HTR-8/SVneo (cell line): ENCODE results near the gene ACY1.
"Not testable (repeated sequence)": the region's sequence is repeated elsewhere in the genome, so short reads cannot be mapped to it uniquely, and the experiment has no call there.

Source experiments
- DNase-seq: peaks from one replicate; pipeline ENCODE4 v3.0.0; 2011; ENCODE audit warnings: low spot score, mixed read lengths; ENCODE audit not compliant: insufficient read length
- FAIRE-seq: peaks from 2 replicates; lab custom pipeline; 2011; peaks lifted over from hg19 to GRCh38; lab: Jason Lieb, UNC

Gene ACY1

GRCh38 chr3:51977446-51978142, 5.7 kb upstream of the ACY1 start:
- FAIRE-seq: no peak
- DNase-seq: no peak

DNA sequence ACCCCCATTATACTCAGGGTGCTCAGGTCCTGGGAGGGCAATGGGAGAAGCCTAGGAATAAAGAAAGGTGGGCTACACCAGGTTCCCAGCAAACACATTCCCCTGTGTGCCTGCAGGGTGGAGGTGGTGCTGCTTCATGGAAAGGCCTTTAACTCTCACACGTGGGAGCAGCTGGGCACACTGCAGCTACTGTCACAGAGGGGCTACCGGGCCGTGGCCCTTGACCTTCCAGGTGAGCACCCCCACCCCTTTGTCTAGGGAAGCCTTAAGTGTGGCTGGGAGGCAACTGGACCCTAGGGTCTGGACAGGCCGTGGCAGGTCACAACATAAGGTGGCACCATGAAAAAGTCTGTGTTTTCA, 5.2 kb upstream of the ACY1 start:
- DNase-seq (no peak), FAIRE-seq (no peak)

DNA sequence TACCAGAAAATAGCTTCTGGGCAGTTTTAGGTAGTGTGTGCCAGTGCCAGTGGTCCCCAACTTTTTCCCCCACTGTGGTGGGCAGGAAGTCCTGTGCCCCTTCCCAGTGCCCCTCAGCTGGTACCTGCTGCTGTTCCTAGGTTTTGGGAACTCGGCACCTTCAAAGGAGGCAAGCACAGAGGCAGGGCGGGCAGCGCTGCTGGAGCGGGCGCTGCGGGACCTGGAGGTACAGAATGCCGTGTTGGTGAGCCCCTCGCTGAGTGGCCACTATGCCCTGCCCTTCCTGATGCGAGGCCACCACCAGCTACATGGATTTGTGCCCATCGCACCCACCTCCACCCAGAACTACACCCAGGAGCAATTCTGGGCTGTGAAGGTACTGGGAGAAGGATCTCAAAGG, 3.1 kb upstream of the ACY1 start:
- FAIRE-seq: no peak
- no peak for DNase-seq

DNA sequence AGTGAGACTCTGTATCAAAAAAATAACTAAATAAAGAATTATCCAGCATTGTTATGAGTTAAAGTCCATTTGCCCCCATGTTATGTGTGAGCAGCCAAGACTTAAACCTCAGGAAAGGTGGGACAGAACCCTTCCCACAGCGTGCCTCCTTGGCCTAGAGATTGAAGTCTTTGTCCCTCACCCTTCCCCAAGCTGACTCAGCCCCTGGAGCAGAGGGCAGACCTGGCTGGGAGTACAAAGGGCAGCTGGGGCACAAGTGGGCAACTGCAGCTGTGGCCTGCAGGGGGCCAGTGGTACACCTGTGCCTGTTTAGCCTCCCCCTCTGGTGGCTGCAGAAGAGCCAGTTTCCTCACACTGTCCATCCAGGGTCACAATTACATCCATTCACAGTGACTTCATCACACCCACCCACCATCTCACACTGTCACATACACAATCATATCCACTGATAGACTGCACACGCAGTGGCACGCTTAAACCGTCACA, 940 bp upstream of the ACY1 start:
- DNase-seq (peak; percentile 75), FAIRE-seq (no peak)

DNA sequence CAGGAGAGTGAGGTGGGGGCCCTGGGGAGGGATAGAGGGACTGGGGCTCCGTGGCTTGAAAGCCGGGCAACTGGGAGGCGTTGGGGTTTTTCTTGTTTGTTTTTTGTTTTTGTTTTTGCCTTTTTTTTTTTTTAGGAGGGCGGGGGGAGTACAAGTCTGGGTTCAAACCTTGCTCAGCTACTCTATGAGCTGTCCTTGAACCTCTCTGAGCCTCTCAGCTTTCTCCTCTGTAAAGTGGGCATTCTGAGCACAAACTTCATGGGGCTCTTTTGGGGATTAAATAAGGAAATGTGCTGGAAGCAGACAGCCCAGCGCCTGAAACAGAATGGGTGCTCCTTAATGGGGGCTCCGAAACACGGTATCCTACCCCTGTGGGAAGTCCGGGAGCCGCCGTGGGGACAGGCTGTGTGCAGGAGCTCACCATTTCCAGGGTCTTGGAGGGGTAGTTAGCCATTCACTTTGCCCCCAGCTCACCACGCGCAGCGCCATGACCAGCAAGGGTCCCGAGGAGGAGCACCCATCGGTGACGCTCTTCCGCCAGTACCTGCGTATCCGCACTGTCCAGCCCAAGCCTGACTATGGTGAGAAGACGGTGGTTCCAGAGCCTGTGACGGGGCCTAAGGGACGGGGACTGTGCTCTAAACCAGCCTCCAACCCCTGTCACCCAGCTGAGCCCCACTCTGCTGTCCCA, 388 bp downstream of the ACY1 start:
- FAIRE-seq: no peak
- DNase-seq: no peak

GRCh38 chr3:51984269-51984647, 923 bp downstream of the ACY1 start:
- no peak for FAIRE-seq
- DNase-seq: no peak

DNA sequence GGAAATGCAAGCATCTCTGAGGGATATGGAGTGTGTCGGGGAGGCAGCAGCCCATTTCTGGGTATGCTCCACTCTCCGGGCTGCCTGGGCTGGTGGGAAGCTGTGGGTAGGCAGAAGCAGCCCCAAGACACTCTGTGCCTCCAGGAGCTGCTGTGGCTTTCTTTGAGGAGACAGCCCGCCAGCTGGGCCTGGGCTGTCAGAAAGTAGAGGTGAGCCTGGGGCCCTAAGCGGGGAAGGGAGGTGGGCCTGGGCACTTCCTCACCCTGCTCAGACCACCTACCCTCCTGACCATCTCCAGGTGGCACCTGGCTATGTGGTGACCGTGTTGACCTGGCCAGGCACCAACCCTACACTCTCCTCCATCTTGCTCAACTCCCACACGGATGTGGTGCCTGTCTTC, 1.7 kb downstream of the ACY1 start:
- FAIRE-seq (no peak), DNase-seq (no peak)

- DNase-seq (no peak), FAIRE-seq (no peak)
Observed at GRCh38 chr3:51986010-51986947, 2.9 kb downstream of the ACY1 start.

DNA sequence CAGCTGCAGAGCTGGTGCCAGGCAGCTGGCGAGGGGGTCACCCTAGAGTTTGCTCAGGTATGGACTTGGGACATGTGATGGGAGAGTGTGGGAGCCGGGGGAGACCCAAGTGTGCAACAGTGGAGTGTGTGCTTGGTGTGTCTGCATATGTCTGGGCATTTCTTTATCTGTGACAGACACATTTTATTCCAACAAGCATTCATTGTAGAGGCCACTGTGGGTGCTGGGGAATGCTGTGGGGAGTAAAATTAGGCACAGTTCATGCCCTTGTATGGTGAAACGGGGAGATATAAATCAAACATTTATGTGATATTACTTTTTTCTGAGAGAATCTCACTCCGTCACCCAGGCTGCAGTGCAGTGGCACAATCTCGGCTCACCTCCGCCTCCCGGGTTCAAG, 4.2 kb downstream of the ACY1 start:
- FAIRE-seq (no peak), DNase-seq (no peak)

DNA sequence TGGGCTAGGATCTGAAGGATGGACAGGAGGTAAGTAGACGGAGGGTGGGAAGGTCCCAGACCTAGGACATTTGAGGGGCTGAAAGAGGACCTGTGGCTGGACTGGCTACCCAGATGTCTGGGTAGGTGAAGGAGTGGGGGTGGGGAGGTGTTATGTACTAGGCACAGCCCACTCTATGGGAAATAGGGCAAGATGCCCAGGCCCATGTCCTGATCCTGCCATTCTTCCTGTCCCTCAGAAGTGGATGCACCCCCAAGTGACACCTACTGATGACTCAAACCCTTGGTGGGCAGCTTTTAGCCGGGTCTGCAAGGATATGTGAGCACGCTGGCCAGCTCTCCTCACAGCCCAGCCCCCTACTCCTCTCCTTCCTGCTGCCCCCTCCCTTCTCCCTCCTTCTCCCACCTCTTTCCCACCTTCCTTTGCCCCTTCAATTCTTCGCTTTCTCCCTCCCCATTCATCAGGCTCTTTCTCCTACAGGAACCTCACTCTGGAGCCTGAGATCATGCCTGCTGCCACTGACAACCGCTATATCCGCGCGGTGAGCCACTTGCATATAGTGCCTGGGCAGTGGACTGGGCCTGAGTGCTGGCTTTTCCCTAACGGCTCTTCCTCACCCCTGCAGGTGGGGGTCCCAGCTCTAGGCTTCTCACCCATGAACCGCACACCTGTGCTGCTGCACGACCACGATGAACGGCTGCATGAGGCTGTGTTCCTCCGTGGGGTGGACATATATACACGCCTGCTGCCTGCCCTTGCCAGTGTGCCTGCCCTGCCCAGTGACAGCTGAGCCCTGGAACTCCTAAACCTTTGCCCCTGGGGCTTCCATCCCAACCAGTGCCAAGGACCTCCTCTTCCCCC, 5.2 kb downstream of the ACY1 start:
- DNase-seq (no peak), FAIRE-seq (no peak)

- not testable (repeated sequence) for DNase-seq, FAIRE-seq
Observed at GRCh38 chr3:51990501-51990971, 7.2 kb downstream of the ACY1 start.

GRCh38 chr3:51992017-51992682, 8.8 kb downstream of the ACY1 start:
- DNase-seq: no peak
- FAIRE-seq: no peak

- FAIRE-seq, DNase-seq: not testable (repeated sequence)
Observed at GRCh38 chr3:51993657-51994056, 10.3 kb downstream of the ACY1 start.

- DNase-seq: no peak
- peak; percentile 4 for FAIRE-seq
Observed at GRCh38 chr3:51994530-51994929, 11.2 kb downstream of the ACY1 start.

GRCh38 chr3:51995346-51996163, 12.2 kb downstream of the ACY1 start, which contains the start of gene RPL29:
Gene RPL29 (minus strand): TSS chr3:51995895. CDS start chr3:51995461, 434 bp downstream.
- peak; percentile 89 for FAIRE-seq
- peak; percentile 89 for DNase-seq

DNA sequence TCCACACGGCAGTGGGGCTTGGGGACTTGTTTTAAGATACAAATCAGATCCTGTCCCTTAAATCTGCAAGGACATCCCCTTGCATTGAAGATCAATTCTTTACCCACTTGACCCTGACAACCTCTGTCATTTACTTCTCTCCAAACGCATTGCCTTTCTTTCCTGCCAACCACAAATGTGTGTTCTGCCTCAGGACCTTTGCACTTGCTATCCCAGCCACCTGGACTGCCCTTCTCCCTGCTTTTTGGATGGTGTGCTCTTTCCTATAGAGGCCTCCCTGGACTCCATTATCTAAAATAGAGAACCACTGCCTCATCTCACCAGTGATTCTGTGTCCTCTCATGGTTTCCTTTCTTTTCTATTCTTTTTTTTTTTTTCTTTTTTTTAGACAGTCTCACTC, 13.8 kb downstream of the ACY1 start:
- no peak for DNase-seq
- FAIRE-seq: no peak

DNA sequence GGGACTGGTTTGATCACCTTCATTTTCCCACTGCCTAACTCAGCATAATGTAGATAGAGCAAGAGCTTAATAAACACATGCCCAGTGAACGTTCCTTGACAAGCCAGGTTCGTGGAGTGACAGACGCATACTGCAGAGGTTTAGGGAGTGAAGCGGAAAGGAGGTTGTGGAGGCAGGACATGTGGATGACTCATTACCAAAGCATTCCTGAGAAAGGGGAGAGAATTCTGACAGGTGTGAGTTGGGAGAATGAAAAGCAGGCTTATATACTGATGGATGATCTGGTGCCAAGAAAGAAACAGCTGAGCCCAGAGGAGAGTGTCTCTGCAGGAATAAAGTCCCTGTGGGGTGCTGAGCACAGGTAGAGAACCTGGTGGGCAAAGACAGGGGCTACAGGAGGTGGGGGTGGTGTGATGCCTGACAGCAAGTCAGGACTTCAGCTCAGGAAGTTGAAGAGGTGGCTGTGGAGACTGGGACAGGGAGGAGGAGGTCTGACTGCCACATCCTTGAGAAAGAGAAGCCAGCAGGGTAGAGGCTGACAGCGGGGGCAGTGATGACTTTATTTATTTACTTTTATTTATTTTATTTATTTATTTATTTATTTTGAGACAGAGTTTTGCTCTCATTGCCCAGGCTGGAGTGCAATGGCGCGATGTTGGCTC, 14.7 kb downstream of the ACY1 start:
- DNase-seq (no peak), FAIRE-seq (peak; percentile 57)

- FAIRE-seq (no peak), DNase-seq (no peak)
Observed at GRCh38 chr3:51998774-51999173, 15.4 kb downstream of the ACY1 start.
